22Rv1 (cell line): ENCODE results near the gene LRIG3.

Experiments
- H3K27ac ChIP-seq: fragments of 450-650 bp; 2 replicates; pipeline ENCODE4 v1.5.1; 2017
- CTCF ChIP-seq: fragments of 450-650 bp; IDR thresholded peaks from 2 replicates; pipeline ENCODE4 v1.5.1; 2017; ENCODE audit warnings: mild to moderate bottlenecking
- ZFX ChIP-seq: fragments of 450-650 bp; IDR thresholded peaks from 2 replicates; pipeline ENCODE4 v1.6.1; 2017; ENCODE audit warnings: antibody characterized with exemption, borderline replicate concordance

The LRIG3 gene

GRCh38 chr12:58888131-58888783 lies 32.0 kb downstream of the LRIG3 start:
- H3K27ac ChIP-seq, result no peak overlapping the region
- no peak for TF ChIP-seq CTCF
- TF ChIP-seq ZFX, result no peak

GRCh38 chr12:58887068-58887467 lies 33.2 kb downstream of the LRIG3 start:
- H3K27ac ChIP-seq, result no peak overlapping the region
- TF ChIP-seq ZFX (no peak), CTCF (no peak)

GRCh38 chr12:58886474-58886873 lies 33.8 kb downstream of the LRIG3 start:
- no peak overlapping the region for H3K27ac ChIP-seq
- TF ChIP-seq ZFX, result no peak
- no peak for TF ChIP-seq CTCF

GRCh38 chr12:58884916-58885315 lies 35.4 kb downstream of the LRIG3 start:
- H3K27ac ChIP-seq, result no peak overlapping the region
- no peak for TF ChIP-seq CTCF
- no peak for TF ChIP-seq ZFX

GRCh38 chr12:58883576-58884334 lies 36.5 kb downstream of the LRIG3 start:
- H3K27ac ChIP-seq, result no peak overlapping the region
- TF ChIP-seq ZFX, result no peak

GRCh38 chr12:58882826-58883225 lies 37.5 kb downstream of the LRIG3 start:
- H3K27ac ChIP-seq, result no peak overlapping the region
- no peak for TF ChIP-seq ZFX

GRCh38 chr12:58881816-58882215 lies 38.5 kb downstream of the LRIG3 start:
- TF ChIP-seq ZFX (no peak), CTCF (no peak)
- no peak overlapping the region for H3K27ac ChIP-seq

- TF ChIP-seq CTCF (no peak), ZFX (no peak)
- no peak overlapping the region for H3K27ac ChIP-seq
Observed at GRCh38 chr12:58880639-58881038, 39.7 kb downstream of the LRIG3 start.
